Iris pigment epithelial cell (primary cell): Measurements from ENCODE around the gene SCGB1D4.
A peak's percentile ranks its signal among the peaks of the same experiment; 100 is the strongest.

Source experiments
- DNase-seq: peaks from one replicate; pipeline ENCODE4 v3.0.0-alpha.2; 2011; ENCODE audit warnings: low read depth

Gene SCGB1D4

DNA sequence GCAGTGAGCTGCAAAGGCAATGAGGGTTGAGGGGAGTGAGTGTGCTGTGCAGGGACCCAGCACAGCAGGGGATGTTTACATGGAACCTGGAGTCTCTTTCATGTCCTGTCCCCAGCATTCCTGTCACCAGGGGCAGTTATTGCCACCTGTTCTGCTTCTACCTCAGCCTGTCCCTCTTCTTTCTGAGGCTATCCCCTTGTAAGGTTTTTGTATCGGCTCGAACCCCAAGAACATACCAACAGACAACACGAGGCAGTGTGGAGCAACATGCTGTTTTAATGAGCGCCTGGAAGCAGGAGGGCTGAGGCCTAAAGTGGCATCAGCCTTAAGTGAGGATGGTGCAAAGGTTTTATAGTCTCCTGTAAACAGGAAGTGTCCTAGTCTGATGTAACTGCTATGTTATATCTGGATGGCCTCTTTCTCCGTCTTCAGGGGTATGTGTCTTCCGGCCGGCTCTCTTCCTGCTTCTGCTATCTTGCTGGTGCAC is 25.0 kb downstream of the SCGB1D4 start:
- DNase-seq, result no peak

DNA sequence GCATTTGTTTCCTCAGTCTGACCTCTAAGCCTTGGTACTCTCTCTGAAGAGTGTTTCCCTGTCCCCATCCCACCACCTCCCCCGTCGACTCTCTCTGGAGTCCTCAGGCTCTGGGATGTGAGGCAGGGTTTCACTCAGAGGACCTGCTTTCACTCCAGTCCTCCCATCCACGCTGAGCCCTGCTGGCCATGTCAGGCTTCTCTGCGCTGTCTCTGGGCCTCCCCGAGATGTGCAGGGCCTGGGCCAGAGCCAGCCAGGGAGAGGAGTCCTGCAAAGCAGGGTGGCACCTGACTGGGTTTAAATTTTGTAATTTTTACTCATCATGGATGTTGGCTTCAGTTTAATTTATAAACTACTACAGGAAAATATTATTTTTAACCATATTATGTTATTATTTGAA is 25.6 kb downstream of the SCGB1D4 start:
- DNase-seq, result no peak

DNA sequence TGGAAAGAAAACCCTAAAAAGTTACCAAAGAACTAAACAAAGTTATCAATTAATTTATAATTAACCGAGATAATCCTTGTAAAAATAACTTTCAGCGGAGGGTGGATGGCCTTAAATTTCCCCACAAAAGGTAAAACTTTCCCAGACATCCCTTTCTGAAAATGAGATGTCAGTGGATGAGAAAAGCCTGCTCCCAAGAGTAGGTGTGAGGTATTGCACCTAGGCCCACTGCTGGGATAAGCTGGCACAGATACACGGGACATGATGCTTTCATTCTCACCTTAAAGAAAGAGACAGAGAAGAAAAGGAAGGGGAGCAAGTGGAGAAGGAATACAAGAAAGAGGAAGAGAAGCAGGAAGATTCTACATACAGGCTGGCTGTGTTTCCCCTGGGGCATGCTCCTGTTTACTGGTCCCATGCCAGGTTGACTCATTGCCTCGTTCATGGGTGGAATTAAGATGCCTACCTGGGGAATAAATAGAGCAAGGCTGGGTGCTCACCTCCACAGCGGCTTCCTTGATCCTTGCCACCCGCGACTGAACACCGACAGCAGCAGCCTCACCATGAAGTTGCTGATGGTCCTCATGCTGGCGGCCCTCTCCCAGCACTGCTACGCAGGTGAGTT is 29.1 kb downstream of the SCGB1D4 start, which contains the start of gene SCGB2A2:
Gene SCGB2A2 (plus strand): TSS at position 505 of the 625 bp plus-strand sequence. CDS start 59 bp downstream, at position 564.
- peak; percentile 8 for DNase-seq

DNA sequence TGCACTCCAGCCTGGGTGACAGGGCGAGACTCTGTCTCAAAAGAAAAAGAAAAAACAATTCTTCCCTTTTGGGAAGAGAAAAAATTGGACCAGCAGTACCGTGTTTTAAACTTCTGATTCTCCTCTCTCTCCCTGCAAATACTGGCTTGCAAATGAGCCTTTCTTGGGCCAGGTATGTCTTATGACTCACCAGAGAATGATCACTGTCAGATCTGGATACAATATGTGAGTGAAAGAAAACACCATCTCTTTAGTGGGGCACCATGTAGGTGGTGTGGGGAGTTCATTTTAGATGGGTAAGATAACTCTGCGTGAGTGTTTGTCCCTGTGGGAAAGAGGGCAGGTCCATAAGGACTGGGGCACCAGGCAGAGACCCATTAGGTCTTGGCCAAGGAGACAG is 31.3 kb downstream of the SCGB1D4 start:
- peak; percentile 63 for DNase-seq

DNA sequence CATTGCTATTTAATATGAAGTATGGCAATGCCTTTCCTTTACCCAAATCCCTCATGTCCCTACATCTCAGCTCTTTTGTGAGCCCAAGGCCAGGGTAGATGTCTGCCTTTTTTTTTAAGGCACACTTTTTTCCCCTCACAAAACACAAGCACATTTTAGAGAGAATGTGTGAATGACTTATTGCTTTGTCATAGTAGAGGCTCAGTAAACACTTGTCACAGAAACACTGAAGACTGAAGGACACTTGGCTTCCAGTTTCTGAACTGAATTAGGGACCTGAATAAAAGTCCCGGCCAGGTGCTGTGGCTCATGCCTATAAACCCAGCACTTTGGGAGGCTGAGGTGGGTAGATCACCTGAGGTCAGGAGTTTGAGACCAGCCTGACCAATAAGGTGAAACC is 31.8 kb downstream of the SCGB1D4 start:
- DNase-seq, result no peak

DNA sequence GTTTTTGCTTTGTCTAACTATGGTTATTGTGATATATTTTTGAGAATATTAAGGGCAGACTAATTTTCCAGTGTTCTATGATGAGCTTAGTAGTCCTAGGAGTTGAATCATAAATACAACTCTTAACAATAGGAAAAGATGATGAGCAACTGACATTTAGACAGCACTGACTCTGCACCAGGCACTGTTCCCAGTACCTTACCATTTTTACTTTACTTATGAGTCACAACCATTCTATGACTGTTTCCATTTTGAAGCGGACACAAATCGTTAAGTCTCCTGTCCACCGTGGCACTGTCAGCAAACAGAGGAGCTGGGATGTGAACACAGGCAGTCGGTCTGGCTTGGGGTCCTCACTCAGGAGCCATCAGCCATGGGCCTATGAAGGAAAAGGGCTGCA is 32.3 kb downstream of the SCGB1D4 start:
- peak; percentile 73 for DNase-seq

DNA sequence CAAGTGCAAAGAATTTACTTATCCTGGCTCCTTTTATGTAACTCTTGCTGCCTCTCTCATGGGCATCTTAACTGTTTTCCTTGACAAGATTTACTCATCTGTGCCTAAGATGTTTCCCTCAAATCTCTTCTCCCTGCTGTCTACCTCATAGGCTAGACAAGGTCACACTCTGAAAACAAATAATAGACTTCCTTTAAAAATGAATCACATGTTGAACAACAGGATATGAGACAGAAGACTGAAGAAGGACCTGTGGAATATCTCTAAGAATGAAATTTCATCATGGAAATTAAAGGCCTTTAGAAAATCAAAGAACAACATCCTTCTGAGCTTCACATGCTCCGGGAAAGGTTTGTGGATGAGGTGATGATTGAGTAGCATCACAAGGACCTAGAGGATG is 34.9 kb downstream of the SCGB1D4 start:
- peak; percentile 74 for DNase-seq

DNA sequence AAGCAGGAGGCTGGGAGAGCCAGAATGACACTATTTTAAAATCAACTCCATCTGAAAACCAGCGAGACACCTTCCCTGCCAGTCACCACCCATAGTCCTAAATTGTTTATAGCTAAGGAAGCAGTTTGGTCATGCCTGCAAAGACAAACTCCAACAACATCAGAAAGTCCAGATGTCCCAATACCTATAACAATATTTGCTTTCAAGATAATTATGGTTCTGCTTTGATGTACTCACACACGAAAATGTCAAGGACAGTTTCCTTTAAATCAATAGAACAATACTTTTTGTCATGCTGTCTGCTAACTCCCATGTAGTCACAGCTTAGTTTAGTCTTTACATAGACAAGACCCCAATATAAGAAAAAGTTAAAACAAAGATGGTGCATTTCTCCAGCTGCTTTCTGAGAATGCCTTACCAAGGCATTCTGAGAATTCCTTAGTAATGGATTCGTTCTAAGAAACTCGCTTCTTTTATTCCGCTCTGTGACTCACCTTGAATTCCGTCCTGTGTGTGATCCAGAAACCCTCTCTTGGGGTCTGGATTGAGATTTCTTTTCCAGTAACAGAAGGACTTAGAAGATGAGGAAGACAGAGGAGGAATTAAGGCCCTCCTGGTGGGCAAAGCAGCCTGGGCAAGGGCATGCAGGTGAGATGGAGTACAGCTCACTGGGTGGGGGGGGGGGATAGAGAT is 38.5 kb downstream of the SCGB1D4 start:
- DNase-seq, result no peak

DNA sequence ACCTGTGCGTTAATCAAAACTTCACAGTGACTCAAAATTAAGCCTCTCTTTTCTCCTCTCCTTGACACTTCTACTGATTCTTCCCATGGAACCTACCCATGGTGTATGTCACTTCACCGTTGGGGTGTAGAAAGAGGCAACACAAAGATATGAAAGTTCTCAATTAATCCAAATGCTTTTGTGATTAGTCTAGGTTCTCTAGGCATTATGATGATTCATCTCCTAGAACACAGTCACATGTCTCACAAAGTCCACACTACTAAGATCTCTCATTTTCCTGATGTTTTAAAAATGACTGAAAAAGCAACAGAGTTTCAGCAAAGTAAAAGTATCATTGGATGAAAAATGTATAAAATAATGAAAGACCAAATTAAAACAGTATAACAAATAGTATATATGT is 42.6 kb downstream of the SCGB1D4 start:
- DNase-seq, result peak; percentile 43

DNA sequence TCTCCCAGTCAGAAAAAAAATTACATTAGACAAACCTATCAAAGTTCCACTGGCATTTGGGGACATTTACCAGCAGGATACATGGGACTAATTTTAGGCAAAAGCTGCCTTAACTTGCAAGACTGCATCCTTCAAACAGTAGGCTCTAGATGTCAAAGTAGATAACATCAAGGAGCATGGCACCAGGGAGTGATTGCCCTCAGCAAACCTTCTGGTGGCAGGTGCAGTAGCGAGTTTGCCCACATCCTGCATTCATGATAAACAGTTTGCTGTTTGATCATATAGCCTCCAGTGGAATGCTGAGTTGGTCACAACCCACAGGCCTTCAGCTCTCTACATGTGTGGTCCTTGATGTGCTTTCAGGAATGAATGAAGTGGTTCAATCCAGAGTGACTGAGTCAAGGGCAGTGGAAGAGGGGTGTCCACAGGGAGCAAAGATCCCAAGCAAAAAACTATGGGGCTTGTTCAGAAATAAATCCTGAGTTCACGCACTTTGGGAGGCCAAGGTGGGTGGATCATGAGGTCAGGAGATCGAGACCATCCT is 44.8 kb downstream of the SCGB1D4 start:
- no peak for DNase-seq

DNA sequence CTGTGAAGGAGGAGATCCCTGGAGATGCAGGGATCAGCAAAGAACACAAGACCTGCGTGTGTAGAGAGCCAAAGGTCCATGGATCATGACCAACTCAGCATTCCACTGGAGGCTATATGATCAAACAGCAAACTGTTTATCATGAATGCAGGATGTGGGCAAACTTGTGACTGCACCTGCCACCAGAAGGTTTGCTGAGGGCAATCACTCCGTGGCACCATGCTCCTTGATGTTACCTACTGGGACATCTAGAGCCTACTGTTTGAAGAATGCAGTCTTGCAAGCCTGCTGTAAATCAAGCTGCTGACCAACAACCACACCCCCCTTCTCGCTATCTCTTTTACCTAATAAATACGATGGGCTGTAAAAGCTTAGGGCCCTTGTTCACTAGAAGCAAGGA is 47.2 kb downstream of the SCGB1D4 start:
- DNase-seq, result no peak
